Stomach (tissue), 19 donors: Measurements from ENCODE around the gene ZNF699. TPM values are rescaled to one million over a fixed set of nuclear protein-coding genes. Genes with fewer than 3 reads are reported as not detected.

Experiments
- DNase-seq, 2 donors: peaks; one replicate each; pipeline versions ENCODE4 v3.0.0 to v3.0.0-alpha.2; 2013 to 2019
- H3K27ac ChIP-seq, 5 donors: fragments of 200-600 bp in 4 of 5; sonication (generic) in 4 of 5; one replicate each; pipeline ENCODE4 v1.5.1; 2013 to 2019; ENCODE audit warnings: mild to moderate bottlenecking in 1 of 5, moderate library complexity in 1 of 5
- H3K27me3 ChIP-seq, 3 donors: fragments of 200-600 bp; sonication (generic); one replicate each; pipeline ENCODE4 v1.5.1; 2017 to 2019; ENCODE audit warnings: mixed run types in 1 of 3
- H3K36me3 ChIP-seq, 4 donors: fragments of 200-600 bp; sonication (generic); 1 replicate in 3 of 4; 2 replicates in 1 of 4; pipeline ENCODE4 v1.5.1; 2016 to 2019
- H3K4me1 ChIP-seq, 4 donors: fragments of 200-600 bp; sonication (generic); one replicate each; pipeline ENCODE4 v1.5.1; 2016 to 2019
- H3K4me3 ChIP-seq, 4 donors: fragments of 200-600 bp; sonication (generic) in 3 of 4; one replicate each; pipeline ENCODE4 v1.5.1; 2016 to 2019; ENCODE audit warnings: mild to moderate bottlenecking in 1 of 4
- H3K9me3 ChIP-seq, 4 donors: fragments of 200-600 bp; sonication (generic); one replicate each; pipeline ENCODE4 v1.5.1; 2016 to 2019
- CTCF ChIP-seq, 7 experiments: fragments of 450-650 bp in 4 of 7; fragments of 200-600 bp in 3 of 7; sonication (generic) in 3 of 7; IDR thresholded peaks; one replicate each; pipeline ENCODE4 v1.5.1; 2016 to 2019; ENCODE audit warnings: antibody characterized with exemption in 7 of 7, control low read depth in 2 of 7, mild to moderate bottlenecking in 1 of 7
- EP300 ChIP-seq: sonication (generic); formaldehyde crosslinking; IDR thresholded peaks from one replicate; pipeline ENCODE4 v1.6.1; 2017; ENCODE audit warnings: antibody characterized with exemption
- POLR2A ChIP-seq, 4 donors: fragments of 450-650 bp; IDR thresholded peaks; one replicate each; pipeline ENCODE4 v1.6.1; 2016; ENCODE audit warnings: antibody characterized with exemption in 4 of 4, control low read depth in 2 of 4, mild to moderate bottlenecking in 1 of 4, moderate library complexity in 1 of 4
- POLR2AphosphoS5 ChIP-seq, 3 donors: sonication (generic); formaldehyde crosslinking; IDR thresholded peaks; one replicate each; pipeline ENCODE4 v1.6.1; 2016; ENCODE audit warnings: antibody characterized with exemption in 3 of 3
- WGBS, 5 donors: extraction: QIAGEN DNeasy Blood & Tissue Kit in 3 of 5; methylation state at CpG; one replicate each; pipeline versions ENCODE4 v1.1.5 to v1.1.7; 2013 to 2018; 5-methylcytosine and 5-hydroxymethylcytosine counted together
- intact Hi-C: fragments of 100-400 bp; cut with DNase I; formaldehyde crosslinking; loops from one replicate; pipeline ENCODE4 v1.15.1; 2023; ENCODE audit warnings: low total_unique reads
- long read RNA-seq, 10 donors: transcript quantifications; one replicate each; lab custom pipeline, GENCODE V29; 2026
- polyA plus RNA-seq, 3 donors: library from polyadenylated mRNA; stranded (reverse); fragments of 200-250 nt; gene quantifications; one replicate each; pipeline ENCODE4 v1.2.3, GENCODE V29; 2013
- total RNA-seq, 5 donors: library from RNA; depleted of rRNA; stranded (reverse); fragments of >200 nt; gene quantifications; one replicate each; pipeline versions ENCODE4 v1.1.0 to v1.2.3, GENCODE V29; 2014 to 2016
- donor health status: healthy with polysubstance abuse.
- donor health status: Bipolar disorder and iron deficiency.
- donor health status: healthy.

ZNF699 gene
- total RNA-seq (10 to 100 TPM in 2 of 5 donors, 1 to 10 TPM in 2, not detected in 1; 2.2 to 53.6 (median 10.2) TPM), polyA plus RNA-seq (1 to 10 TPM in 2 of 3 donors, under 1 TPM in 1; 0.63 to 3.1 (median 1.2) TPM)
- long read RNA-seq, donor 1 = 0 reads
- long read RNA-seq, donor 2, partial matches to known transcripts = 0 of 1 reads
- long read RNA-seq, donor 2, other reads (novel, unspliced or antisense) = 0 of 1 reads
- long read RNA-seq, donor 3 = 0 reads
- long read RNA-seq, donor 4 = 0 reads
- long read RNA-seq, donor 5, partial matches to known transcripts = 0 of 1 reads
- long read RNA-seq, donor 5, other reads (novel, unspliced or antisense) = 0 of 1 reads
- long read RNA-seq, donor 6 = 0 reads
- long read RNA-seq, donor 7 = 0 reads
- long read RNA-seq, donor 8 = 0 reads
- long read RNA-seq, donor 9, partial matches to known transcripts = 25 of 25 reads
- long read RNA-seq, donor 9, other reads (novel, unspliced or antisense) = 0 of 25 reads
- long read RNA-seq, donor 10 = 0 reads

GRCh38 chr19:9309139-9309973 is at the start of gene ZNF699:
Gene ZNF699, minus strand, starts transcription at chr19:9309838. Its CDS starts 4,719 bp downstream, at chr19:9305119.
- no peaks in the 10 kb centered on the region for H3K27me3 ChIP-seq
- H3K36me3 ChIP-seq = peaks cover 5 to 21% (median 9%) of the 10 kb centered on the region in 4 donors
- peak in 1 of 4 donors; percentile 16 for TF ChIP-seq POLR2A (IDR thresholded peaks at IDR 0.05)
- TF ChIP-seq CTCF (IDR thresholded peaks at IDR 0.05) = no peak
- TF ChIP-seq POLR2AphosphoS5 (IDR thresholded peaks at IDR 0.05) = peak; percentile 61 to 89 (median 74)
- peak within 1 kb of the TSS; percentile 64 to 93 (median 80) for H3K4me3 ChIP-seq
- H3K4me1 ChIP-seq = peaks cover 0 to 24% (median 21%) of the 10 kb centered on the region in 4 donors
- H3K27ac ChIP-seq = peak within 1 kb of the TSS; percentile 92 to 98 (median 97)
- intact Hi-C loops = no loop called here
- peaks cover 3 to 29% (median 14%) of the 10 kb centered on the region in 4 donors for H3K9me3 ChIP-seq
- WGBS, 5 donors = 0 to 1% (median 1%) methylated on average over 49 to 63 of the region's 63 CpGs
- peak; percentile 99 for DNase-seq

GRCh38 chr19:9354651-9355050 is 45.0 kb upstream of the ZNF699 start:
- DNase-seq = no peak
- 92 to 98% (median 95%) methylated on average over 2 of the region's 2 CpGs for WGBS, 5 donors
- no peak overlapping the region for H3K27ac ChIP-seq
- TF ChIP-seq CTCF (IDR thresholded peaks at IDR 0.05) (no peak), EP300 (no peak), POLR2A (IDR thresholded peaks at IDR 0.05) (no peak), POLR2AphosphoS5 (IDR thresholded peaks at IDR 0.05) (no peak)
- intact Hi-C loops = no loop called here
- H3K27me3 ChIP-seq = no peaks in the 10 kb centered on the region
- H3K9me3 ChIP-seq = peaks cover 32 to 100% (median 94%) of the 10 kb centered on the region in 4 donors
- no peak overlapping the region for H3K4me3 ChIP-seq
- no peaks in the 10 kb centered on the region for H3K4me1 ChIP-seq
- peaks cover 3 to 92% (median 41%) of the 10 kb centered on the region in 4 donors for H3K36me3 ChIP-seq

- Histone ChIP-seq H3K9me3 (peaks cover 35 to 100% (median 96%) of the 10 kb centered on the region in 4 donors), H3K27ac (no peak overlapping the region), H3K4me1 (no peaks in the 10 kb centered on the region), H3K27me3 (no peaks in the 10 kb centered on the region), H3K36me3 (peaks cover 8 to 91% (median 42%) of the 10 kb centered on the region in 4 donors), H3K4me3 (no peak overlapping the region)
- intact Hi-C loops = no loop called here
- no peak for TF ChIP-seq POLR2A (IDR thresholded peaks at IDR 0.05)
- TF ChIP-seq POLR2AphosphoS5 (IDR thresholded peaks at IDR 0.05) = no peak
- TF ChIP-seq EP300 = no peak
- no peak for TF ChIP-seq CTCF (IDR thresholded peaks at IDR 0.05)
- DNase-seq = no peak
Observed at GRCh38 chr19:9353011-9353410, 43.4 kb upstream of the ZNF699 start.

GRCh38 chr19:9352505-9352904 is 42.9 kb upstream of the ZNF699 start:
- H3K27ac ChIP-seq = no peak overlapping the region
- H3K36me3 ChIP-seq = peaks cover 5 to 88% (median 38%) of the 10 kb centered on the region in 4 donors
- H3K4me3 ChIP-seq = no peak overlapping the region
- H3K4me1 ChIP-seq = no peaks in the 10 kb centered on the region
- no peaks in the 10 kb centered on the region for H3K27me3 ChIP-seq
- intact Hi-C loops = no loop called here
- no peak for DNase-seq
- peaks cover 32 to 100% (median 96%) of the 10 kb centered on the region in 4 donors for H3K9me3 ChIP-seq
- WGBS, 5 donors = 90 to 100% (median 99%) methylated on average over 2 of the region's 2 CpGs
- TF ChIP-seq EP300 = no peak
- TF ChIP-seq POLR2AphosphoS5 (IDR thresholded peaks at IDR 0.05) = no peak
- no peak for TF ChIP-seq CTCF (IDR thresholded peaks at IDR 0.05)
- no peak for TF ChIP-seq POLR2A (IDR thresholded peaks at IDR 0.05)
